Measurements from ENCODE around the gene HDAC4.

GRCh38 chr2:239093952-239094351 is 306.9 kb downstream of the HDAC4 start:
- TF ChIP-seq CTCF (conservative IDR thresholded peaks at IDR 0.05; ENCODE audit: low read depth in 2 of 2): no peak
- TF ChIP-seq POLR2AphosphoS5 (IDR thresholded peaks at IDR 0.05; ENCODE audit: low read depth): no peak
- TF ChIP-seq EZH2 (IDR thresholded peaks at IDR 0.05; ENCODE audit: low read depth, unreplicated experiment): no peak
- no peak for TF ChIP-seq REST (IDR thresholded peaks at IDR 0.05; ENCODE audit: unreplicated experiment)
- TF ChIP-seq EZH2phosphoT487 (IDR thresholded peaks at IDR 0.05; ENCODE audit: unreplicated experiment): no peak
- no peak for TF ChIP-seq STAT1 (IDR thresholded peaks at IDR 0.05; ENCODE audit: unreplicated experiment)
- no peak for TF ChIP-seq ETS1 (IDR thresholded peaks at IDR 0.05)

All from GM23338 (cell line).